Body of pancreas (tissue), 4 donors: ENCODE results near the gene TAP2.

Source experiments
- CTCF ChIP-seq, 7 experiments: fragments of 450-650 bp in 4 of 7; fragments of 200-600 bp in 3 of 7; sonication (generic) in 3 of 7; IDR thresholded peaks; one replicate each; pipeline ENCODE4 v1.5.1; 2016 to 2019; ENCODE audit warnings: antibody characterized with exemption in 7 of 7
- POLR2A ChIP-seq, 3 donors: fragments of 450-650 bp; IDR thresholded peaks; one replicate each; pipeline ENCODE4 v1.6.1; 2016; ENCODE audit warnings: antibody characterized with exemption in 3 of 3, mild to moderate bottlenecking in 2 of 3

DNA sequence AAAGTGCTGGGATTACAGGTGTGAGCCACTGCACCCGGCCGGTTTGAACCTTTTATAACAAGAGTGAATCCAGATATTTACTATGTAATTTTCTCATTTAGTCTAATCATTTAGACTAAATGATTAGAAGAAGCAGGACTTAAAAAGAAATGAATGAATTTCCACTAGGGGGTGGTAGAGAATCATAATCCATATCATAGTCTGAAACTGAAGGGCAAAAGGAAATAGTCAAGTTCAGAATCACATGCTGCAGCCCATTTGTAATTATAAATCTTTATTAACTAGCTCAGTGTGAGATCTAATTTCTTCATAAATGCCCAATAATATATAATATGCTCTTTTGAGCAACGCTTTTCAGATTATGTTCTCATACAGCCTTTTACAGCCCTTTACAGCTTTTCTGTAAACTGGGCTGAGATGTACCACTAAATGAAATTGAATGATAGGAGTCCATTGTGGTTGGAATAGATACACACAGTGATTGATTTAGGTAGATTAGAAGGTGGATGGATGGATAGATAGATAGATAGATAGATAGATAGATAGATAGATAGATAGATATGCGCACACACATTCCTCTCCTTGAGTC is 47.3 kb upstream of the TAP2 start:
- TF ChIP-seq POLR2A (IDR thresholded peaks at IDR 0.05) (no peak), CTCF (IDR thresholded peaks at IDR 0.05) (peak; percentile 28 to 88 (median 76))
